ENCODE measurements around the gene GPR17.

GPR17 gene

DNA sequence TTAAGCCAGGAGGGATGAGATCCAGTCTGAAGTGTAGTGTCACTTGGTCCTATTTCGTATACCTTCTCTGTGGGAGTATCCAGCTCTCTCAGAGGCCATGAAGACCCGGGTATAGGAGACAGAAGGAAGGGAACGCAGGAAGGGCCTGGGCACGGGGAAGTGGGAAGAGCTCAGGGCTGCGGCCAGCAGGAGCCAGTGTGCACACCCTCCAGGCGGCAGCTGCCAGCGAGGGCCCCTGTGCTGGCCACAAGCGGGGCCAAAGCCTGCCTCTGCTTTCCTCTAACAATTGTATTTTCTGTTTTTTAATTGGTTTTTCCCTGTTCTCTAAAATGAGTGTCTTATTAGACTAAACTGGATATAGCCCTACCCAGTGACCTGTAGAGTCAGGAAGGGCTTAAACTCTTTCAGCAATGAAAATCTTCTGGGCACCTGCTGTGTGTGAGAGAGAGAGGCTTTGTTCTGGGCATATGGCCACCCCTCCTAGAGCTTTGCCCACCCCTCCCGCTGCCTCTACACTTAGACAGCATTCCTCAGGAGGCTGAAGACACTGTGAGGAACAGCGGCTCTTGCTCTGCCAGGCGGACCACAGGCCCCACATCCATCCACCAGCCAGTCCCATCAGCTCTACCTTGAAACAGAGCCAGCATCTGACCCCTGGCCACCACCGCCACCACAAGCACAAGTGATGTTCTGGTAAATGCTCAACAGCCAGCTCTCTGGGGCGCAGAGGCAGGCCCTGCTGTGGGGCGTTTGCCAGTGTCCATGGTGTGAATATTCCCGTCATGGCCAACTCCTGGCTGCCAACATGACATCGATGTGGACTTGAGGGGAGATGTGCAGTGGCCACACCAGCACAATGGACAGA lies 9.5 kb downstream of the GPR17 start:
- no peak for DNase-seq (ENCODE audit: low spot score)
- TF ChIP-seq, protein P1, sequence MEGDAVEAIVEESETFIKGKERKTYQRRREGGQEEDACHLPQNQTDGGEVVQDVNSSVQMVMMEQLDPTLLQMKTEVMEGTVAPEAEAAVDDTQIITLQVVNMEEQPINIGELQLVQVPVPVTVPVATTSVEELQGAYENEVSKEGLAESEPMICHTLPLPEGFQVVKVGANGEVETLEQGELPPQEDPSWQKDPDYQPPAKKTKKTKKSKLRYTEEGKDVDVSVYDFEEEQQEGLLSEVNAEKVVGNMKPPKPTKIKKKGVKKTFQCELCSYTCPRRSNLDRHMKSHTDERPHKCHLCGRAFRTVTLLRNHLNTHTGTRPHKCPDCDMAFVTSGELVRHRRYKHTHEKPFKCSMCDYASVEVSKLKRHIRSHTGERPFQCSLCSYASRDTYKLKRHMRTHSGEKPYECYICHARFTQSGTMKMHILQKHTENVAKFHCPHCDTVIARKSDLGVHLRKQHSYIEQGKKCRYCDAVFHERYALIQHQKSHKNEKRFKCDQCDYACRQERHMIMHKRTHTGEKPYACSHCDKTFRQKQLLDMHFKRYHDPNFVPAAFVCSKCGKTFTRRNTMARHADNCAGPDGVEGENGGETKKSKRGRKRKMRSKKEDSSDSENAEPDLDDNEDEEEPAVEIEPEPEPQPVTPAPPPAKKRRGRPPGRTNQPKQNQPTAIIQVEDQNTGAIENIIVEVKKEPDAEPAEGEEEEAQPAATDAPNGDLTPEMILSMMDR (IDR thresholded peaks at IDR 0.05; ENCODE audit: extremely low read depth, insufficient read depth, missing control alignments), result no peak
- in situ Hi-C loops (cut with MboI; ENCODE audit: low pct_unique_long_range_greater_than_20kb, low sequenced_read_pairs, unreplicated experiment), result no loop called here

DNA sequence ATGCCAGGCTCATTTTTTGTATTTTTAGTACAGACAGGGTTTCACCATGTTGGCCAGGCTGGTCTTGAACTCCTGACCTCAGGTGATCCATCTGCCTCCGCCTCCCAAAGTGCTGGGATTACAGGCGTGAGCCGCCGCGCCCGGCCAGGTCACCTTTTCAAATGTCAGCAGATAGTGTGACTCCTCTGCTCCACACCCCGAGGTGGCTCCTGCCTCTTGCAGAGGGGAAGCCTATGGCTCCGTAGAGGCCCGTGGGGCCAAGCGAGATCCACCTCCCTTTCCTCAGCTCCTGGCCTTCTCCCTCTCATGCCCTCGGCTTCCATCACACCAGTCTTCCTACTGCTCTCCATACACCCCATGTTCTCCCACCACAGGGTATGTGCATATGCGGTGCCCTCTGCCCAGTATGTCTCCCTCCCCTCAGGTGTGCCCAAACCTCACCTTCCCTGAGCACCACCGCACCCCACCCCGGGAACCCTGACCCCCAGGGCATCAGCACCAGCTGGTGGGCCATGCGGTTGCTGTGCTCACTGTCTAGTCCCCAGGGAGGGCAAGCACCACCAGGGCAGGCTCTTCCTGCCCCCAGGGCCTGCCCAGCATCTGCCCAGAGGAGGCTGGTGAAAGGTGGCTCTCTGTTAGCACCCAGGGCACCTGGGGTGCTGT lies 10.7 kb downstream of the GPR17 start:
- DNase-seq (ENCODE audit: low spot score), result no peak
- TF ChIP-seq, protein P1 (IDR thresholded peaks at IDR 0.05; ENCODE audit: extremely low read depth, insufficient read depth, missing control alignments), result no peak
- in situ Hi-C loops (cut with MboI; ENCODE audit: low pct_unique_long_range_greater_than_20kb, low sequenced_read_pairs, unreplicated experiment), result no loop called here

DNA sequence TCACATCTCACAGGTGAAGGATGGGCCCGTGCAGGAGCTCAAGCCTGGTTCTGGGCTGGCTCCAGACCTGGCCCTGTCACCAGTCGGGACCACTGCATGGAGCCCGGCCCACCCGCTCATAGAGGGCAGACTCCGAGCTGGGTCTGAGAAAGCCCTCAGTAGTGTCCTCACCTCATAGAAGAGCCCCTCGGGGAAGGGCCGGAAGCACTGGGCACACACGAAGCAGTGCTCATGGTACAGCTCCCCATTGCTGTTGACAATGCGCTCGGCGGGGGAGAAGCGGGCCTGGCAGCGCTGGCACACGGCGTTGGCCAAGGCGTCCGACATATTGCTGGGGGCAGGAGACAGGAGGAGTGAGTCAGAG lies 11.3 kb downstream of the GPR17 start:
- in situ Hi-C loops (cut with MboI; ENCODE audit: low pct_unique_long_range_greater_than_20kb, low sequenced_read_pairs, unreplicated experiment), result no loop called here
- TF ChIP-seq, protein P1 (IDR thresholded peaks at IDR 0.05; ENCODE audit: extremely low read depth, insufficient read depth, missing control alignments), result no peak

DNA sequence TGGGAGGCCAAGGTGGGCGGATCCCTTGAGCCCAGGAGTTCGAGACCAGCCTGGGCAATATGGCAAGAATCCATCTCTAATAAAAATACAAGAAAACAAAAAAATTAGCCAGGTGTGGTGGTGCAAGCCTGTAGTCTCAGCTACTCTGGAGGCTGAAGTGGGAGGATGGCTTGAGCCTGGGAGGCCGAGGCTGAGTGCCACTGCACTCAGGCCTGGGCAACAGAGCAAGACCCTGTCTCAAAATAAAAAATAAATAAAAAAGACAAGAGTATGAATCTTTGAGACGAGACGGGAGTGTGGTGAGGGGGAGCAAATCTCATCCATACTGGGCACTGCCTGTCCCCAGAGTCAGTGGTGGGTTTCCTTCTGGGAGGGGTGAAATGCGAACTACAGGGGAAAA lies 12.2 kb downstream of the GPR17 start:
- no peak for DNase-seq (ENCODE audit: low spot score)
- TF ChIP-seq, protein P1 (IDR thresholded peaks at IDR 0.05; ENCODE audit: extremely low read depth, insufficient read depth, missing control alignments), result no peak
- in situ Hi-C loops (cut with MboI; ENCODE audit: low pct_unique_long_range_greater_than_20kb, low sequenced_read_pairs, unreplicated experiment), result no loop called here

More for the DNA sequence above, 11.3 kb downstream of the GPR17 start:
- DNase-seq (ENCODE audit: low spot score), result no peak

DNA sequence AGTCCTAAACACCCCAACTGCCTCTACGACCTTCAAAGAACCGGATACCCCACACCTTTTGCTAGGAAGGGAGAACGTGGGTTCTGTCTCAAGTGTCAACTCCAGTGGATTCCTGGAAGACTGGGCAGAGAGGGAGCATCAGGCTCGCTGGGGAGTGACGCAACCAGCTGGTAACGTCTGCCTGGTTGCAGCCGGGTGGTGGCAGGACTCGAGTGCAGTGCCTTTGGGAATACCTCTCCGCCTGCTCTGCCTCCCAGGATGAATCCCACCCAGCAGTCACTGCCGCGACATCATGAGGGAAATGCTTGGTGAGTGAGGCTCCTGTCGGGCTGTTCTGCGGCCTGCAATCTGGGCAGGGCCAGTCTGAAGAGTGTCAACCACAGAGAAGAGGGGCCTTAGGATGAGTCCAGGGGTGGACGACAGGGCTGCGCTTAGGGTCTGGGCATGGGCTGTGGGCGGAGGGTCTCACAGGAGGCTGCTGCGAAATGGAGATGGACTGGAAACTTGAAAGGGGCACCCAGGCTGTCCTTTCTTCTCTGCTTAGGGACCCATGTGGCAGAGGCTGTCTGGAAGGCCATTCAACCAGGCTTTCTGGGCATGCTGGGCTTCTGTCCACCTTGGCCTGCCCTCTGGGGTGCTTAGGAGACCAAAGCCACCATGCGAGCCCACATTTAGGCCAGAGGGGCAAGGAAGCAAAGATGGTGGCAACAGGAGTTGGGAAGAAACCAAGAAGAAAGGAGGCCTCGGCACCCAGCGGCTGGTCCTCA lies 12.9 kb downstream of the GPR17 start:
- in situ Hi-C loops (cut with MboI; ENCODE audit: low pct_unique_long_range_greater_than_20kb, low sequenced_read_pairs, unreplicated experiment), result no loop called here
- TF ChIP-seq, protein P1 (IDR thresholded peaks at IDR 0.05; ENCODE audit: extremely low read depth, insufficient read depth, missing control alignments), result no peak
- DNase-seq (ENCODE audit: low spot score), result no peak

Measured in GM13977 (cell line).